ENCODE results near the gene SEMA4C. TPM values are rescaled to one million over a fixed set of nuclear protein-coding genes. Genes with fewer than 3 reads are reported as not detected.

SEMA4C gene
- polyA plus RNA-seq, 2 of the 4 experiments (the other 2 are of a cell fraction), result 11.0 to 14.4 TPM

DNA sequence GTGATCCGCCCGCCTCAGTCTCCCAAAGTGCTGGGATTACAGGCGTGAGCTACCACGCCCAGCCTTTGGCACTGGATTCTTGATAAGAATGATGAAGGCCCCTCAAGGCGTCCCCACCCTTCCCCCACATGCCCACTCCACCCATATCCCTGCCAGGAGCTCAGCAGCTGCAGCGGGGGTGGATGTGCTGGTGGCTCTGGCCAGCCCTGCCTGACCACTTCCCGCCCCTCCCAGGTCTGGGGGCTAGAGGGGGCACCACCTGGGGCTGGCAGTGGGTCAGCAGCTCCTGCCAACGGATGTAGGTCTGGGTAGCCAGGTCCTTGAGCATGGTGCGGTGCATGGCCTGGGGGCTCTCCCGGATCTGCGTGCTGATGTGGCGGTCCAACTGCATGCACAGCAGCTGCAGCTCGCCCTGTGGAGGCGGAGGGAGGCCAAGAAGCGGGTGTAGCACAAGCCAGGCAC is 7.8 kb upstream of the SEMA4C start:
- POLR2A ChIA-PET, result no interaction called here
- DNase-seq (ENCODE audit: low read depth in 1 of 2, low spot score in 1 of 2) (no peak), ATAC-seq (no peak), FAIRE-seq (no peak)
- CTCF ChIA-PET, result interaction anchor here (0.6 to 4.8 kb wide), 8 partner anchors 9 to 331 kb away, joined by 3 to 28 read pairs (median 4); partner anchors contain the start of gene ANKRD39
- Histone ChIP-seq H3K4me1 (no peaks in the 10 kb centered on the region), H3K4me3 (no peak overlapping the region), H3K27ac (no peak overlapping the region), H3K9me3 (no peaks in the 10 kb centered on the region), H3K4me2 (no peak overlapping the region)
- WGBS (ENCODE audit: missing lambda C conversion rate), result 79% methylated on average over 12 of the region's 15 CpGs
- TF ChIP-seq, protein P1, sequence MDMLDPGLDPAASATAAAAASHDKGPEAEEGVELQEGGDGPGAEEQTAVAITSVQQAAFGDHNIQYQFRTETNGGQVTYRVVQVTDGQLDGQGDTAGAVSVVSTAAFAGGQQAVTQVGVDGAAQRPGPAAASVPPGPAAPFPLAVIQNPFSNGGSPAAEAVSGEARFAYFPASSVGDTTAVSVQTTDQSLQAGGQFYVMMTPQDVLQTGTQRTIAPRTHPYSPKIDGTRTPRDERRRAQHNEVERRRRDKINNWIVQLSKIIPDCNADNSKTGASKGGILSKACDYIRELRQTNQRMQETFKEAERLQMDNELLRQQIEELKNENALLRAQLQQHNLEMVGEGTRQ (IDR thresholded peaks at IDR 0.05), result no peak
- TF ChIP-seq, protein P2, sequence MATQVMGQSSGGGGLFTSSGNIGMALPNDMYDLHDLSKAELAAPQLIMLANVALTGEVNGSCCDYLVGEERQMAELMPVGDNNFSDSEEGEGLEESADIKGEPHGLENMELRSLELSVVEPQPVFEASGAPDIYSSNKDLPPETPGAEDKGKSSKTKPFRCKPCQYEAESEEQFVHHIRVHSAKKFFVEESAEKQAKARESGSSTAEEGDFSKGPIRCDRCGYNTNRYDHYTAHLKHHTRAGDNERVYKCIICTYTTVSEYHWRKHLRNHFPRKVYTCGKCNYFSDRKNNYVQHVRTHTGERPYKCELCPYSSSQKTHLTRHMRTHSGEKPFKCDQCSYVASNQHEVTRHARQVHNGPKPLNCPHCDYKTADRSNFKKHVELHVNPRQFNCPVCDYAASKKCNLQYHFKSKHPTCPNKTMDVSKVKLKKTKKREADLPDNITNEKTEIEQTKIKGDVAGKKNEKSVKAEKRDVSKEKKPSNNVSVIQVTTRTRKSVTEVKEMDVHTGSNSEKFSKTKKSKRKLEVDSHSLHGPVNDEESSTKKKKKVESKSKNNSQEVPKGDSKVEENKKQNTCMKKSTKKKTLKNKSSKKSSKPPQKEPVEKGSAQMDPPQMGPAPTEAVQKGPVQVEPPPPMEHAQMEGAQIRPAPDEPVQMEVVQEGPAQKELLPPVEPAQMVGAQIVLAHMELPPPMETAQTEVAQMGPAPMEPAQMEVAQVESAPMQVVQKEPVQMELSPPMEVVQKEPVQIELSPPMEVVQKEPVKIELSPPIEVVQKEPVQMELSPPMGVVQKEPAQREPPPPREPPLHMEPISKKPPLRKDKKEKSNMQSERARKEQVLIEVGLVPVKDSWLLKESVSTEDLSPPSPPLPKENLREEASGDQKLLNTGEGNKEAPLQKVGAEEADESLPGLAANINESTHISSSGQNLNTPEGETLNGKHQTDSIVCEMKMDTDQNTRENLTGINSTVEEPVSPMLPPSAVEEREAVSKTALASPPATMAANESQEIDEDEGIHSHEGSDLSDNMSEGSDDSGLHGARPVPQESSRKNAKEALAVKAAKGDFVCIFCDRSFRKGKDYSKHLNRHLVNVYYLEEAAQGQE (IDR thresholded peaks at IDR 0.05), result no peak
- TF ChIP-seq RAD21 (conservative IDR thresholded peaks at IDR 0.05 in 1 of 2, IDR thresholded peaks at IDR 0.05 in 1 of 2) (no peak), GATA3 (IDR thresholded peaks at IDR 0.05; ENCODE audit: borderline replicate concordance) (no peak), JUNB (IDR thresholded peaks at IDR 0.05) (no peak), RCOR1 (IDR thresholded peaks at IDR 0.05; ENCODE audit: low read depth, low read length) (no peak), KDM5A (IDR thresholded peaks at IDR 0.05) (no peak), CHD2 (IDR thresholded peaks at IDR 0.05; ENCODE audit: low read length, partially characterized antibody) (no peak), POLR2AphosphoS2 (conservative IDR thresholded peaks at IDR 0.05; ENCODE audit: low read length) (no peak), ZFP36 (IDR thresholded peaks at IDR 0.05; ENCODE audit: borderline replicate concordance, partially characterized antibody) (no peak), RFX5 (IDR thresholded peaks at IDR 0.05) (no peak), TFCP2L1 (CRISPR knock-in tag; IDR thresholded peaks at IDR 0.05) (no peak), FOSB (CRISPR knock-in tag; IDR thresholded peaks at IDR 0.05) (no peak), CBX8 (IDR thresholded peaks at IDR 0.05) (no peak), FOXS1 (CRISPR knock-in tag; IDR thresholded peaks at IDR 0.05) (no peak), NFE2L2 (conservative IDR thresholded peaks at IDR 0.05; ENCODE audit: low read length) (no peak), MAZ (IDR thresholded peaks at IDR 0.05; ENCODE audit: borderline replicate concordance, low read depth, low read length) (no peak)
- TF ChIP-seq, protein P3, sequence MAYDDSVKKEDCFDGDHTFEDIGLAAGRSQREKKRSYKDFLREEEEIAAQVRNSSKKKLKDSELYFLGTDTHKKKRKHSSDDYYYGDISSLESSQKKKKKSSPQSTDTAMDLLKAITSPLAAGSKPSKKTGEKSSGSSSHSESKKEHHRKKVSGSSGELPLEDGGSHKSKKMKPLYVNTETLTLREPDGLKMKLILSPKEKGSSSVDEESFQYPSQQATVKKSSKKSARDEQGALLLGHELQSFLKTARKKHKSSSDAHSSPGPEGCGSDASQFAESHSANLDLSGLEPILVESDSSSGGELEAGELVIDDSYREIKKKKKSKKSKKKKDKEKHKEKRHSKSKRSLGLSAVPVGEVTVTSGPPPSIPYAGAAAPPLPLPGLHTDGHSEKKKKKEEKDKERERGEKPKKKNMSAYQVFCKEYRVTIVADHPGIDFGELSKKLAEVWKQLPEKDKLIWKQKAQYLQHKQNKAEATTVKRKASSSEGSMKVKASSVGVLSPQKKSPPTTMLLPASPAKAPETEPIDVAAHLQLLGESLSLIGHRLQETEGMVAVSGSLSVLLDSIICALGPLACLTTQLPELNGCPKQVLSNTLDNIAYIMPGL (CRISPR knock-in tag; IDR thresholded peaks at IDR 0.05; ENCODE audit: borderline replicate concordance), result no peak
- TF ChIP-seq, protein P4, sequence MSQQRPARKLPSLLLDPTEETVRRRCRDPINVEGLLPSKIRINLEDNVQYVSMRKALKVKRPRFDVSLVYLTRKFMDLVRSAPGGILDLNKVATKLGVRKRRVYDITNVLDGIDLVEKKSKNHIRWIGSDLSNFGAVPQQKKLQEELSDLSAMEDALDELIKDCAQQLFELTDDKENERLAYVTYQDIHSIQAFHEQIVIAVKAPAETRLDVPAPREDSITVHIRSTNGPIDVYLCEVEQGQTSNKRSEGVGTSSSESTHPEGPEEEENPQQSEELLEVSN (IDR thresholded peaks at IDR 0.05; ENCODE audit: borderline replicate concordance, low read depth), result no peak
- TF ChIP-seq, protein P5, sequence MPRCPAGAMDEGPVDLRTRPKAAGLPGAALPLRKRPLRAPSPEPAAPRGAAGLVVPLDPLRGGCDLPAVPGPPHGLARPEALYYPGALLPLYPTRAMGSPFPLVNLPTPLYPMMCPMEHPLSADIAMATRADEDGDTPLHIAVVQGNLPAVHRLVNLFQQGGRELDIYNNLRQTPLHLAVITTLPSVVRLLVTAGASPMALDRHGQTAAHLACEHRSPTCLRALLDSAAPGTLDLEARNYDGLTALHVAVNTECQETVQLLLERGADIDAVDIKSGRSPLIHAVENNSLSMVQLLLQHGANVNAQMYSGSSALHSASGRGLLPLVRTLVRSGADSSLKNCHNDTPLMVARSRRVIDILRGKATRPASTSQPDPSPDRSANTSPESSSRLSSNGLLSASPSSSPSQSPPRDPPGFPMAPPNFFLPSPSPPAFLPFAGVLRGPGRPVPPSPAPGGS (IDR thresholded peaks at IDR 0.05), result no peak
